ENCODE results near the gene ZNF793. TPM values are rescaled to one million over a fixed set of nuclear protein-coding genes. Genes with fewer than 3 reads are reported as not detected.

ZNF793 gene
- total and polyA plus RNA-seq, 3 donors from 2014 or later: 7.3 to 33.5 (median 25.6) TPM

Other genes starting within 250 kb of the ZNF793 start
- gene ZNF527, start 135.8 kb upstream of the ZNF793 start, total RNA-seq: 10 to 100 TPM; 19.4 to 22.5 TPM
- 6.8 TPM for gene ZNF527, start 135.8 kb upstream of the ZNF793 start, polyA plus RNA-seq (ENCODE audit: insufficient read depth, low read depth, low replicate concordance)
- 10 to 100 TPM; 21.2 to 29.9 TPM for gene ZNF569, start 39.5 kb upstream of the ZNF793 start, total RNA-seq
- 14.4 TPM for gene ZNF569, start 39.5 kb upstream of the ZNF793 start, polyA plus RNA-seq (ENCODE audit: insufficient read depth, low read depth, low replicate concordance)
- 10 to 100 TPM; 14.3 to 14.6 TPM for gene ZNF570, start 37.6 kb upstream of the ZNF793 start, total RNA-seq
- 7.3 TPM for gene ZNF570, start 37.6 kb upstream of the ZNF793 start, polyA plus RNA-seq (ENCODE audit: insufficient read depth, low read depth, low replicate concordance)
- 10 to 100 TPM in 1 of 2 donors, 1 to 10 TPM in 1; 9.1 to 13.1 TPM for gene ZNF571, start 87.9 kb downstream of the ZNF793 start, total RNA-seq
- gene ZNF571, start 87.9 kb downstream of the ZNF793 start, polyA plus RNA-seq (ENCODE audit: insufficient read depth, low read depth, low replicate concordance): 5.9 TPM
- gene ZNF540, start 87.9 kb downstream of the ZNF793 start, total RNA-seq: 1 to 10 TPM; 3.2 to 5.0 TPM
- 6.6 TPM for gene ZNF540, start 87.9 kb downstream of the ZNF793 start, polyA plus RNA-seq (ENCODE audit: insufficient read depth, low read depth, low replicate concordance)
- gene ZFP30, start 148.5 kb downstream of the ZNF793 start, total RNA-seq: 10 to 100 TPM; 19.6 to 36.2 TPM
- 13.7 TPM for gene ZFP30, start 148.5 kb downstream of the ZNF793 start, polyA plus RNA-seq (ENCODE audit: insufficient read depth, low read depth, low replicate concordance)
- gene ZNF607, start 212.8 kb downstream of the ZNF793 start, total RNA-seq: 10 to 100 TPM in 1 of 2 donors, 1 to 10 TPM in 1; 7.7 to 10.2 TPM
- gene ZNF607, start 212.8 kb downstream of the ZNF793 start, polyA plus RNA-seq (ENCODE audit: insufficient read depth, low read depth, low replicate concordance): 9.6 TPM